Measurements from ENCODE around the gene CEP192. TPM values are rescaled to one million over a fixed set of nuclear protein-coding genes. Genes with fewer than 3 reads are reported as not detected.
"Not testable (repeated sequence)": the region's sequence is repeated elsewhere in the genome, so short reads cannot be mapped to it uniquely, and the experiment has no call there.

The CEP192 gene
- total and polyA plus RNA-seq, 4 donors = 12.7 to 31.4 (median 17.2) TPM

GRCh38 chr18:12996661-12997292 is 5.6 kb downstream of the CEP192 start:
- no peaks in the 10 kb centered on the region for H3K9me3 ChIP-seq (ENCODE audit: control insufficient read depth, low read length)
- no peaks in the 10 kb centered on the region for H3K36me3 ChIP-seq (ENCODE audit: control insufficient read depth in 1 of 2, insufficient read depth in 2 of 2, low read length in 1 of 2)
- H3K4me3 ChIP-seq (ENCODE audit: low read length in 2 of 2) = no peak overlapping the region
- DNase-seq (no peak), ATAC-seq (ENCODE audit: low FRiP score) (no peak)
- 80 to 81% methylated on average over 10 of the region's 10 CpGs for WGBS, 2 donors
- H3K4me1 ChIP-seq (ENCODE audit: control insufficient read depth in 1 of 2, insufficient read depth in 2 of 2, low read length in 2 of 2) = no peaks in the 10 kb centered on the region
- H3K27ac ChIP-seq (ENCODE audit: low read depth in 1 of 2, low read length in 2 of 2) = no peak overlapping the region
- intact Hi-C loops (cut with DNase I) = loop anchor here (5.0 to 10.0 kb wide), 2 partner anchors 52 to 274 kb away; partner anchors contain the start of gene SEH1L (in 1 of the 2)
- H3K27me3 ChIP-seq (ENCODE audit: control insufficient read depth in 1 of 2, insufficient read depth in 2 of 2, low read length in 1 of 2) = no peaks in the 10 kb centered on the region

DNA sequence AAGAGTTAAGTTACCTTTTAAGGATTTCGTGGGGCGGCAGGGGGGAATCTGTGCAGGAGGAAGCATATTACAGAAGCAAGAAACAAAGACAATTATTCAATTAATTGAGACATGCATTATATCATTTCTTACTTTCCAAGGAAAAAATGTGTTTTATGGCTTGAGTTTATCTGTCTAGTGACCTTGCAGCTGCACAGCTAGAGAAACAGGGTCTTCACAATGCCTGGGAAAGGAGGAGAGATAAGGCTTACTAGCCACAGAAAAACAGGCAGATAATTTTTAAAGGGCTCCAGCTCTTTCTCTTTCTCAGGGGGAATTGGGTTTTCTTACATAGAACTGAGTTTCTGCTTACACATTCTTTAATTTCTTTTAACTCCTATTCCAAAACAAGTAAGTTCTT is 6.2 kb downstream of the CEP192 start:
- not testable (repeated sequence) for H3K27me3 ChIP-seq (ENCODE audit: control insufficient read depth in 1 of 2, insufficient read depth in 2 of 2, low read length in 1 of 2); H3K4me1 ChIP-seq (ENCODE audit: control insufficient read depth in 1 of 2, insufficient read depth in 2 of 2, low read length in 2 of 2); H3K4me3 ChIP-seq (ENCODE audit: low read length in 2 of 2); H3K9me3 ChIP-seq (ENCODE audit: control insufficient read depth, low read length); DNase-seq; H3K36me3 ChIP-seq (ENCODE audit: control insufficient read depth in 1 of 2, insufficient read depth in 2 of 2, low read length in 1 of 2); ATAC-seq (ENCODE audit: low FRiP score); H3K27ac ChIP-seq (ENCODE audit: low read depth in 1 of 2, low read length in 2 of 2)
- WGBS, 2 donors = 69 to 70% methylated on average over 2 of the region's 2 CpGs
- intact Hi-C loops (cut with DNase I) = loop anchor here (5.0 to 10.0 kb wide), 2 partner anchors 53 to 275 kb away; partner anchors contain the start of gene SEH1L (in 1 of the 2)

- H3K4me3 ChIP-seq (ENCODE audit: low read length in 2 of 2) = no peak overlapping the region
- no peak for ATAC-seq (ENCODE audit: low FRiP score)
These were observed 7.3 kb downstream of the CEP192 start for GRCh38 chr18:12998332-12999060.

DNA sequence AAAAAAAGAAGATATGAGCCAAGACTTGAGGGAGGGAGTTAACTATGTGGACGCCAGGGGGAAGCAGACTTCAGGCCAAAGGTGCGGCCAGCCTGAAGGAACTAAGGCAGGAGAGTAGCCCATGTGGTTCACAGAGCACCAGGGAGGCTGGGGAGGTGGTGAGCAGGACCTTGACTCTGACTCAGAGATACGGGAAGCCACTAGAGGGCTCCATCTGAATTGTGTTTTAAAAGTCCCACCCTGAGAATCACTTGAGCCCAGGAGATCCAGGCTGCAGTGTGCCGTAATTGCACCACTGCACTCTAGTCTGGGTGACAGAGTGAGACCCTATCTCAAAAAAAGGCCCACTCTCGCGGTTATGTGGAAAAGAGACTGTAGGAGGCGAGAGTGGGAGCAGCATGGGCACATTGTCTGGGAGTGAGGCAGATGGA is 12.3 kb downstream of the CEP192 start:
- Histone ChIP-seq H3K4me3 (ENCODE audit: low read length in 2 of 2) (no peak overlapping the region), H3K27me3 (ENCODE audit: control insufficient read depth in 1 of 2, insufficient read depth in 2 of 2, low read length in 1 of 2) (no peaks in the 10 kb centered on the region), H3K9me3 (ENCODE audit: control insufficient read depth, low read length) (no peaks in the 10 kb centered on the region), H3K36me3 (ENCODE audit: control insufficient read depth in 1 of 2, insufficient read depth in 2 of 2, low read length in 1 of 2) (no peaks in the 10 kb centered on the region), H3K27ac (ENCODE audit: low read depth in 1 of 2, low read length in 2 of 2) (no peak overlapping the region), H3K4me1 (ENCODE audit: control insufficient read depth in 1 of 2, insufficient read depth in 2 of 2, low read length in 2 of 2) (no peaks in the 10 kb centered on the region)
- intact Hi-C loops (cut with DNase I) = no loop called here
- DNase-seq (no peak), ATAC-seq (ENCODE audit: low FRiP score) (no peak)
- WGBS, 2 donors = 61% methylated on average over 7 of the region's 7 CpGs

More at GRCh38 chr18:12998332-12999060, 7.3 kb downstream of the CEP192 start:
- no peak overlapping the region for H3K27ac ChIP-seq (ENCODE audit: low read depth in 1 of 2, low read length in 2 of 2)
- H3K9me3 ChIP-seq (ENCODE audit: control insufficient read depth, low read length) = no peaks in the 10 kb centered on the region
- WGBS, 2 donors = 78 to 82% methylated on average over 6 of the region's 6 CpGs
- intact Hi-C loops (cut with DNase I) = loop anchor here (5.0 to 10.0 kb wide), 2 partner anchors 54 to 276 kb away; partner anchors contain the start of gene SEH1L (in 1 of the 2)
- no peak for DNase-seq
- no peaks in the 10 kb centered on the region for H3K27me3 ChIP-seq (ENCODE audit: control insufficient read depth in 1 of 2, insufficient read depth in 2 of 2, low read length in 1 of 2)
- H3K4me1 ChIP-seq (ENCODE audit: control insufficient read depth in 1 of 2, insufficient read depth in 2 of 2, low read length in 2 of 2) = no peaks in the 10 kb centered on the region
- no peaks in the 10 kb centered on the region for H3K36me3 ChIP-seq (ENCODE audit: control insufficient read depth in 1 of 2, insufficient read depth in 2 of 2, low read length in 1 of 2)

GRCh38 chr18:13004396-13004795 is 13.2 kb downstream of the CEP192 start:
- no peaks in the 10 kb centered on the region for H3K27me3 ChIP-seq (ENCODE audit: control insufficient read depth in 1 of 2, insufficient read depth in 2 of 2, low read length in 1 of 2)
- H3K27ac ChIP-seq (ENCODE audit: low read depth in 1 of 2, low read length in 2 of 2) = no peak overlapping the region
- no peak overlapping the region for H3K4me3 ChIP-seq (ENCODE audit: low read length in 2 of 2)
- 87 to 90% methylated on average over 8 of the region's 8 CpGs for WGBS, 2 donors
- no peaks in the 10 kb centered on the region for H3K36me3 ChIP-seq (ENCODE audit: control insufficient read depth in 1 of 2, insufficient read depth in 2 of 2, low read length in 1 of 2)
- DNase-seq (no peak), ATAC-seq (ENCODE audit: low FRiP score) (no peak)
- no peaks in the 10 kb centered on the region for H3K9me3 ChIP-seq (ENCODE audit: control insufficient read depth, low read length)
- no peaks in the 10 kb centered on the region for H3K4me1 ChIP-seq (ENCODE audit: control insufficient read depth in 1 of 2, insufficient read depth in 2 of 2, low read length in 2 of 2)
- intact Hi-C loops (cut with DNase I) = no loop called here

- H3K27ac ChIP-seq (ENCODE audit: low read depth in 1 of 2, low read length in 2 of 2) = no peak overlapping the region
- no peak for DNase-seq
- H3K4me3 ChIP-seq (ENCODE audit: low read length in 2 of 2) = no peak overlapping the region
- H3K9me3 ChIP-seq (ENCODE audit: control insufficient read depth, low read length) = no peaks in the 10 kb centered on the region
- no peaks in the 10 kb centered on the region for H3K4me1 ChIP-seq (ENCODE audit: control insufficient read depth in 1 of 2, insufficient read depth in 2 of 2, low read length in 2 of 2)
- no peaks in the 10 kb centered on the region for H3K27me3 ChIP-seq (ENCODE audit: control insufficient read depth in 1 of 2, insufficient read depth in 2 of 2, low read length in 1 of 2)
- ATAC-seq (ENCODE audit: low FRiP score) = no peak
- H3K36me3 ChIP-seq (ENCODE audit: control insufficient read depth in 1 of 2, insufficient read depth in 2 of 2, low read length in 1 of 2) = no peaks in the 10 kb centered on the region
- WGBS, 2 donors = 94 to 95% methylated on average over 1 of the region's 1 CpG
- intact Hi-C loops (cut with DNase I) = no loop called here
These were observed 14.1 kb downstream of the CEP192 start for GRCh38 chr18:13005289-13005688.

DNA sequence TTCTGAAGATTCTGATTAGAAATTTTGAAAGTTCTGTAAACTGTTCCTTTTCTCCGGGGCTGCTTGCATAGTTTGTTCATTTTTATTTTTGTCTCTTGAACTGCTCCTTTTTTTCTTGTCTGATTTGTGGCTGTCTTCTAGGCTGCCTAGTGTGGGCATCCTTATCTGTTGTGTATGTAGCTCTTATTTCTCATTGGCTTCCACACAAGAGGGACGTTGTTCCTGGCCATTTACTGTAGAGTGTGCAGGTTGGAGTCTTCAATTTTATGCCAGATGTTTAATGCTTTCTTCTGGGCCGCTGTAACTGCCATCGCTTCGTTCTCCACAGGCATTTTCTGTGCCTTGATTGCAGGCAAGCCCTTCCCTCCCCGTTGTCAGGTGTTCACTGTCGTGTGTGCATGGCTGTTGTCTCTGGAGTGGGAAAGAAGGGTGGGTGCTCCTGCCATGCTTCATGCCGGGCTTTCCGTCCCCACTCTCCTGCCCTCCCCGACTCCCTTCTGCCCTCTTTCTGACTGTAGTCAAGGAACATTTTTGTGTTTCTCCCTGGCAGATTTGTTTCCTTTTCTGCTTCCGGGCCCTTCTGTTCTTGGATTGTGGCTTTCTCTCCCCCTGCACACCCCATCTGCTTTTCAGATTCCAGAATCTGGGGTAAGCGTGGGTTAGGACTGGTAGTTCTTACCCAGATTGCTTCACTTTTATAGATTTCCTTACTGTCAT is 15.5 kb downstream of the CEP192 start:
- no peaks in the 10 kb centered on the region for H3K9me3 ChIP-seq (ENCODE audit: control insufficient read depth, low read length)
- DNase-seq (no peak), ATAC-seq (ENCODE audit: low FRiP score) (no peak)
- H3K27me3 ChIP-seq (ENCODE audit: control insufficient read depth in 1 of 2, insufficient read depth in 2 of 2, low read length in 1 of 2) = no peaks in the 10 kb centered on the region
- intact Hi-C loops (cut with DNase I) = no loop called here
- WGBS, 2 donors = 74 to 77% methylated on average over 12 of the region's 12 CpGs
- H3K36me3 ChIP-seq (ENCODE audit: control insufficient read depth in 1 of 2, insufficient read depth in 2 of 2, low read length in 1 of 2) = no peaks in the 10 kb centered on the region
- no peaks in the 10 kb centered on the region for H3K4me1 ChIP-seq (ENCODE audit: control insufficient read depth in 1 of 2, insufficient read depth in 2 of 2, low read length in 2 of 2)
- no peak overlapping the region for H3K27ac ChIP-seq (ENCODE audit: low read depth in 1 of 2, low read length in 2 of 2)
- no peak overlapping the region for H3K4me3 ChIP-seq (ENCODE audit: low read length in 2 of 2)

GRCh38 chr18:13007248-13007560 is 16.0 kb downstream of the CEP192 start:
- Histone ChIP-seq H3K36me3 (ENCODE audit: control insufficient read depth in 1 of 2, insufficient read depth in 2 of 2, low read length in 1 of 2) (no peaks in the 10 kb centered on the region), H3K4me1 (ENCODE audit: control insufficient read depth in 1 of 2, insufficient read depth in 2 of 2, low read length in 2 of 2) (no peaks in the 10 kb centered on the region), H3K9me3 (ENCODE audit: control insufficient read depth, low read length) (no peaks in the 10 kb centered on the region), H3K27ac (ENCODE audit: low read depth in 1 of 2, low read length in 2 of 2) (no peak overlapping the region), H3K4me3 (ENCODE audit: low read length in 2 of 2) (no peak overlapping the region), H3K27me3 (ENCODE audit: control insufficient read depth in 1 of 2, insufficient read depth in 2 of 2, low read length in 1 of 2) (no peaks in the 10 kb centered on the region)
- ATAC-seq (ENCODE audit: low FRiP score) = no peak
- intact Hi-C loops (cut with DNase I) = no loop called here
- whole genome bisulfite sequencing, 2 donors = 34 to 36% methylated on average over 2 of the region's 2 CpGs
- DNase-seq = no peak
